ENCODE results near the gene SPRED2. TPM values are rescaled to one million over a fixed set of nuclear protein-coding genes. Genes with fewer than 3 reads are reported as not detected.

The SPRED2 gene
- total RNA-seq, 4 donors from 2014 or later: 21.9 to 28.8 (median 25.5) TPM

DNA sequence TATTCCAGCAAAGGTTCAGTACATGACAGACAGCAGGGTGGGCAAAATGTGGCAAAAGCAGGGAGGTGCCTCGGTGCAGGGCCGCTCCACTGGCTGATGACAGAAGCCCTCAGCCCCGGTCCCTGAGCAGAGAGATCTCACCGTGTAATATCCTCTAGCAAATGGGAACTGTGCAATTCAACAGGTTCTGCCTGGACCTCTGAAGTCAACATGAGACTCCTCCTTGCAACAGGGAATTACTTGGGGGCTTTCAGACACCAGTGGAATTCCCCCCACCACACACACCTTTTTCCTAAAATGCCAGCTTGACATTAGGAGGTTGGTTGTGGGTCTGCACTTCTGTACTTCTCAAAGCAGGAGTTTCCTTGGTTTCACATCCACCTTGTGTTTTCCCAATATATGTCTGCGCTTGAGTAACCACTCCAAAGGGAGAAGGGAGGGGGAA lies 50.8 kb downstream of the SPRED2 start:
- H3K4me1 ChIP-seq: peaks cover 4 to 80% (median 25%) of the 10 kb centered on the region in 4 donors
- WGBS, 2 donors: 68 to 94% methylated on average over 5 of the region's 5 CpGs
- H3K36me3 ChIP-seq: peaks cover 0 to 7% (median 0%) of the 10 kb centered on the region in 3 donors
- TF ChIP-seq EP300 (IDR thresholded peaks at IDR 0.05) (no peak), POLR2A (IDR thresholded peaks at IDR 0.05) (no peak)
- TF ChIP-seq, protein P1, sequence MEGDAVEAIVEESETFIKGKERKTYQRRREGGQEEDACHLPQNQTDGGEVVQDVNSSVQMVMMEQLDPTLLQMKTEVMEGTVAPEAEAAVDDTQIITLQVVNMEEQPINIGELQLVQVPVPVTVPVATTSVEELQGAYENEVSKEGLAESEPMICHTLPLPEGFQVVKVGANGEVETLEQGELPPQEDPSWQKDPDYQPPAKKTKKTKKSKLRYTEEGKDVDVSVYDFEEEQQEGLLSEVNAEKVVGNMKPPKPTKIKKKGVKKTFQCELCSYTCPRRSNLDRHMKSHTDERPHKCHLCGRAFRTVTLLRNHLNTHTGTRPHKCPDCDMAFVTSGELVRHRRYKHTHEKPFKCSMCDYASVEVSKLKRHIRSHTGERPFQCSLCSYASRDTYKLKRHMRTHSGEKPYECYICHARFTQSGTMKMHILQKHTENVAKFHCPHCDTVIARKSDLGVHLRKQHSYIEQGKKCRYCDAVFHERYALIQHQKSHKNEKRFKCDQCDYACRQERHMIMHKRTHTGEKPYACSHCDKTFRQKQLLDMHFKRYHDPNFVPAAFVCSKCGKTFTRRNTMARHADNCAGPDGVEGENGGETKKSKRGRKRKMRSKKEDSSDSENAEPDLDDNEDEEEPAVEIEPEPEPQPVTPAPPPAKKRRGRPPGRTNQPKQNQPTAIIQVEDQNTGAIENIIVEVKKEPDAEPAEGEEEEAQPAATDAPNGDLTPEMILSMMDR (IDR thresholded peaks at IDR 0.05): no peak
- H3K9me3 ChIP-seq: no peaks in the 10 kb centered on the region
- no peaks in the 10 kb centered on the region for H3K27me3 ChIP-seq
- DNase-seq (ENCODE audit: low spot score in 2 of 2): no peak
- no peak overlapping the region for H3K4me3 ChIP-seq
- peak overlapping the region in 1 of 4 donors; percentile 76 for H3K27ac ChIP-seq

DNA sequence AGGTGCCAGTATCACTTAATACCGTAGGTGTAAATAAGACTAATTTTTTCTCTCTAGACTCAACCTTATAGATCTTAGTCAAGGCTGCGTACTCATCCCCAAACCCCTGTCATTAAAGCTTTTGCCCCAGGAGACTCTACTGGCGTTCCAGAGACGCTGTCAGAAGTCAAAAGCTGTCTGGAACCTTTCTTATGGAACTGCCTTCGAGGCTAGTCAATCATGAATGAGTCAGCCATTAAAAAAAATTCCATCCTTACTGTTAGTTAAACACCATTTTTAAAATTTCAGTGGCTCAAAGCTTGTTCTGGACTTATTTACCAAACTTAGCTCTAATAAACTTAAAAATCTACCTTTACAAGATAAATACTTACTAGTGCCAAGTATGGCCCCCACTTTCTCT lies 52.1 kb downstream of the SPRED2 start:
- 78 to 87% methylated on average over 5 of the region's 5 CpGs for WGBS, 2 donors
- H3K27me3 ChIP-seq: no peaks in the 10 kb centered on the region
- H3K4me1 ChIP-seq: peaks cover 4 to 69% (median 25%) of the 10 kb centered on the region in 4 donors
- TF ChIP-seq POLR2A (IDR thresholded peaks at IDR 0.05): no peak
- TF ChIP-seq, protein P1 (IDR thresholded peaks at IDR 0.05): no peak
- TF ChIP-seq EP300 (IDR thresholded peaks at IDR 0.05): no peak
- no peak overlapping the region for H3K27ac ChIP-seq
- H3K9me3 ChIP-seq: no peaks in the 10 kb centered on the region
- H3K4me3 ChIP-seq: no peak overlapping the region
- peaks cover 0 to 7% (median 0%) of the 10 kb centered on the region in 3 donors for H3K36me3 ChIP-seq
- no peak for DNase-seq (ENCODE audit: low spot score in 2 of 2)

DNA sequence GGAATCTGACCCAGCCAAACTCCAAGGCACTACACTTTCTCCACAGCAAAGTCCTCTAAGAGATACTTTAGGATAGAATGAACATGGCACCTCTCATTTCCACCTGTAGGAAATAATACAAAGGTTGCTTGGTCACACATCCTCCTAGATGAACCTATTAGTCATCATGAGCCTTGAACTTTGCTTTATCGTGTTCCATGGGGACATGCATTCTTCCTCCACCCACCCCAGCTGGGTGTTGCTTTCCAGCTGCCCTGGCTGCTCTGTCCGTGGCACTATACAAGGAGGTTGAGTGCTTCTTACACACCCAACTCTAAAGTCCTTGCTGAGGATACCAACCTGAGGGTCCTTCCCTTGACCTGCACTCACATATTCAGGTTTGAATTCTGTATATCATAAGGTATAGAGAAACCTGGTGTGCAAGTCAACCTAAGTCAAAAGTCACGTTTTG lies 52.7 kb downstream of the SPRED2 start:
- Histone ChIP-seq H3K27ac (no peak overlapping the region), H3K9me3 (no peaks in the 10 kb centered on the region), H3K4me1 (peaks cover 4 to 64% (median 25%) of the 10 kb centered on the region in 4 donors), H3K36me3 (peaks cover 0 to 7% (median 0%) of the 10 kb centered on the region in 3 donors), H3K27me3 (no peaks in the 10 kb centered on the region), H3K4me3 (no peak overlapping the region)
- WGBS, 2 donors: 59 to 80% methylated on average over 3 of the region's 3 CpGs
- DNase-seq (ENCODE audit: low spot score in 2 of 2): no peak
- TF ChIP-seq, protein P1 (IDR thresholded peaks at IDR 0.05): no peak
- TF ChIP-seq EP300 (IDR thresholded peaks at IDR 0.05) (no peak), POLR2A (IDR thresholded peaks at IDR 0.05) (no peak)

DNA sequence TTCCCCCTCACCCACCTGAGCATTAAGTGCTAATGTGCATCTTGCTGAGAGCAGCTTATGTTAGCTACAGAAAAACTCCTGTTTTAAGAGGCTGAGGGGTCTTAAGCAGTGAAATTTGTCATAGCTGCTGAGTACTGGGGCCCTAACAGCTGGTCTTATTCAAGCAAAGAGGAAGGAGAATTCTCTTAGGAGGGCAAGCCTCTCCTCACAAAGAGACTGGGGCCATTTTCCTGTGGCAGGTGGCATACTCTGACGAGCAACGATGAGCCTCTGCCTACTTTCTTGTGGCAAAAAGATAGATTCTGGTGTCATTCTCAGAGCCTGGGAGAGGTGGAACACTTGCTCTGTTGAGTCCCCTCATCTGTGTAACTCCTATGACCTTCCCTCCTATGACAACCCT lies 53.2 kb downstream of the SPRED2 start:
- WGBS, 2 donors: 80 to 84% methylated on average over 2 of the region's 2 CpGs
- TF ChIP-seq, protein P1 (IDR thresholded peaks at IDR 0.05): no peak
- TF ChIP-seq POLR2A (IDR thresholded peaks at IDR 0.05) (no peak), EP300 (IDR thresholded peaks at IDR 0.05) (no peak)
- no peaks in the 10 kb centered on the region for H3K9me3 ChIP-seq
- no peak overlapping the region for H3K27ac ChIP-seq
- H3K4me3 ChIP-seq: no peak overlapping the region
- H3K27me3 ChIP-seq: no peaks in the 10 kb centered on the region
- H3K4me1 ChIP-seq: peaks cover 4 to 59% (median 23%) of the 10 kb centered on the region in 4 donors
- peaks cover 0 to 7% (median 0%) of the 10 kb centered on the region in 3 donors for H3K36me3 ChIP-seq
- no peak for DNase-seq (ENCODE audit: low spot score in 2 of 2)

DNA sequence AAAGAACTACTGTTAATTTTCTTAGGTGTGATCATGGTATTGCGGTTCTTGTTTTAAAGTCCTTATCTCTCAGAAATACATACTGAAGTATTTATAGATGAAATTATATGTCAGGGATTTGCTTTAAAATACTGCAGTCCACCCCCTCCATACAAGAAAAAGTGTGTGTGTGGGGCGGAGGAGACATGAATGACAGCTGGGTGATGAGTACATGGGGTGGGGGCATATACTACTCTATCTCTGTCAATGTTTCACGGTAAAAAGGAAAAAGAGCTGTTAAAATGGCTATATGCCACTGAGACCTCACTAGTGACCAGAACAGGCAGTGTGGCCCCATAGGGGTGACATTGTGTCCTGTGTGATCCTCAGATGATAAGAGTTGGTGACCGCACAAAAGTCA lies 54.1 kb downstream of the SPRED2 start:
- Histone ChIP-seq H3K9me3 (no peaks in the 10 kb centered on the region), H3K4me1 (peaks cover 3 to 58% (median 18%) of the 10 kb centered on the region in 4 donors), H3K27me3 (no peaks in the 10 kb centered on the region), H3K4me3 (no peak overlapping the region), H3K36me3 (peaks cover 0 to 7% (median 0%) of the 10 kb centered on the region in 3 donors), H3K27ac (no peak overlapping the region)
- TF ChIP-seq, protein P1 (IDR thresholded peaks at IDR 0.05): no peak
- TF ChIP-seq POLR2A (IDR thresholded peaks at IDR 0.05) (no peak), EP300 (IDR thresholded peaks at IDR 0.05) (no peak)
- no peak for DNase-seq (ENCODE audit: low spot score in 2 of 2)
- 92 to 95% methylated on average over 4 of the region's 4 CpGs for WGBS, 2 donors

Measured in tibial nerve (tissue), 4 donors.